ENCODE data around the gene MAD1L1.

DNA sequence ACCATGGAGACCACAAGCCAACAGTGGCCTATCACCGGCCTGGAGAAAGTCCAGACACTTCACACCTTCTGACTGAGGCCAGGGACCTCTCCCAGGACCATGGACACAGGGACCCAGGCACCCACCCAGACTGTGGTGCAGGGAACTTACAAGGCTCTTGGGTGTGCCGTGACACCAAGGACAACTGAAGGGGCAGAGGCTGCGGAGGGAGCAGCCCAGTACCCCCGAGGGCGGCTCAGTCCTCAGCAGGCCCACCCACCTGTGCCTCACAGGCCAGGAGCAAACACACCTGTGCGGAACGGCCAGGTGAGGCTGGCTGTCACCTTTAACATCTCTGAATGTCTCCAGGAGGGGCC is 182.3 kb downstream of the MAD1L1 start:
- TF ChIP-seq, protein P1, sequence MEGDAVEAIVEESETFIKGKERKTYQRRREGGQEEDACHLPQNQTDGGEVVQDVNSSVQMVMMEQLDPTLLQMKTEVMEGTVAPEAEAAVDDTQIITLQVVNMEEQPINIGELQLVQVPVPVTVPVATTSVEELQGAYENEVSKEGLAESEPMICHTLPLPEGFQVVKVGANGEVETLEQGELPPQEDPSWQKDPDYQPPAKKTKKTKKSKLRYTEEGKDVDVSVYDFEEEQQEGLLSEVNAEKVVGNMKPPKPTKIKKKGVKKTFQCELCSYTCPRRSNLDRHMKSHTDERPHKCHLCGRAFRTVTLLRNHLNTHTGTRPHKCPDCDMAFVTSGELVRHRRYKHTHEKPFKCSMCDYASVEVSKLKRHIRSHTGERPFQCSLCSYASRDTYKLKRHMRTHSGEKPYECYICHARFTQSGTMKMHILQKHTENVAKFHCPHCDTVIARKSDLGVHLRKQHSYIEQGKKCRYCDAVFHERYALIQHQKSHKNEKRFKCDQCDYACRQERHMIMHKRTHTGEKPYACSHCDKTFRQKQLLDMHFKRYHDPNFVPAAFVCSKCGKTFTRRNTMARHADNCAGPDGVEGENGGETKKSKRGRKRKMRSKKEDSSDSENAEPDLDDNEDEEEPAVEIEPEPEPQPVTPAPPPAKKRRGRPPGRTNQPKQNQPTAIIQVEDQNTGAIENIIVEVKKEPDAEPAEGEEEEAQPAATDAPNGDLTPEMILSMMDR (IDR thresholded peaks at IDR 0.05; ENCODE audit: insufficient read depth, low read depth, low read length), result no peak
- TF ChIP-seq EZH2 (IDR thresholded peaks at IDR 0.05; ENCODE audit: insufficient read depth, low read length), result no peak
